LNCAP (cell line): ENCODE measurements around the gene KCTD12.

Experiments
- CTCF ChIP-seq: fragments of 450-650 bp; IDR thresholded peaks from 2 replicates; pipeline ENCODE4 v1.5.1; 2017; ENCODE audit warnings: mild to moderate bottlenecking

Gene KCTD12

GRCh38 chr13:76886292-76887075, at the start of gene KCTD12:
KCTD12 (minus strand) TSS chr13:76886405; CDS start chr13:76886148, 257 bp downstream.
- TF ChIP-seq CTCF: peak; percentile 14; the same call in 1 of the 2 replicates

GRCh38 chr13:76934671-76935070, 48.5 kb upstream of the KCTD12 start:
- no peak for TF ChIP-seq CTCF

- no peak for TF ChIP-seq CTCF
Observed at GRCh38 chr13:76932076-76932475, 45.9 kb upstream of the KCTD12 start.

GRCh38 chr13:76929851-76930374, 43.7 kb upstream of the KCTD12 start:
- no peak for TF ChIP-seq CTCF

- TF ChIP-seq CTCF: no peak
Observed at GRCh38 chr13:76929320-76929719, 43.1 kb upstream of the KCTD12 start.

- no peak for TF ChIP-seq CTCF
Observed at GRCh38 chr13:76928456-76928855, 42.3 kb upstream of the KCTD12 start.

- TF ChIP-seq CTCF: no peak
Observed at GRCh38 chr13:76927955-76928354, 41.8 kb upstream of the KCTD12 start.
